ENCODE measurements around the gene ST13. TPM values are rescaled to one million over a fixed set of nuclear protein-coding genes. Genes with fewer than 3 reads are reported as not detected.

Gene ST13
- total and polyA plus RNA-seq, 2 of the 4 experiments (the other 2 are of a cell fraction) = 115 to 235 TPM

- no peak overlapping the region for H2AK9ac ChIP-seq (replicated peaks; ENCODE audit: low read depth, low read length, poor library complexity)
- H3K4me1 ChIP-seq (ENCODE audit: control insufficient read depth, insufficient read depth, low read length) = no peaks in the 10 kb centered on the region
- intact Hi-C loops (cut with micrococcal nuclease) (loop anchor here (10.0 kb wide), 2 partner anchors 50 to 520 kb away; partner anchors contain the start of gene SGSM3), dilution Hi-C loops (cut with HindIII; ENCODE audit: low sequenced_read_pairs, unreplicated experiment) (no loop called here), in situ Hi-C loops (cut with MboI; ENCODE audit: low sequenced_read_pairs) (loop anchor here (25.0 kb wide), 1 partner anchor 457 kb away; no protein-coding TSS in a partner anchor)
- no peak overlapping the region for H3K27ac ChIP-seq (ENCODE audit: insufficient read depth, low read length)
- no peaks in the 10 kb centered on the region for H4K20me1 ChIP-seq (ENCODE audit: insufficient read depth, low read length)
- no peak for ATAC-seq (ENCODE audit: low read depth)
- no peak overlapping the region for H4K8ac ChIP-seq (ENCODE audit: low read depth in 2 of 2, low read length in 2 of 2)
- CTCF ChIA-PET = no interaction called here
- no peaks in the 10 kb centered on the region for H3K9me1 ChIP-seq (ENCODE audit: insufficient read depth, low read length)
- peaks cover 0 to 3% of the 10 kb centered on the region in 2 experiments; a peak in 2 of 4 replicates for H3K79me1 ChIP-seq (ENCODE audit: low read depth in 1 of 2, low read length in 2 of 2)
- TF ChIP-seq FOS (IDR thresholded peaks at IDR 0.05; ENCODE audit: low read depth, low read length) = no peak
- no peak for TF ChIP-seq CHD1 (IDR thresholded peaks at IDR 0.05; ENCODE audit: low read depth, low read length)
- TF ChIP-seq MAZ (IDR thresholded peaks at IDR 0.05; ENCODE audit: borderline replicate concordance, low read depth, low read length) = no peak
- H3K4me2 ChIP-seq (ENCODE audit: low read depth, low read length) = no peak overlapping the region
- H3K36me3 ChIP-seq (ENCODE audit: control insufficient read depth, insufficient read depth, low read length) = peaks cover 8% of the 10 kb centered on the region
- no peak overlapping the region for H4K91ac ChIP-seq (ENCODE audit: insufficient read depth, low read depth, low read length)
- no CpG with 5 or more reads among the region's 4 CpGs for WGBS, 2 experiments (ENCODE audit: extremely low coverage in 2 of 2, insufficient read length in 1 of 2)
- no peak overlapping the region for H3K18ac ChIP-seq (ENCODE audit: low read depth, low read length)
- no TSS peak for BruUV-seq (replicated peaks)
- POLR2A ChIA-PET (ENCODE audit: unreplicated experiment) = no interaction called here
- H3K4ac ChIP-seq (ENCODE audit: low read depth, low read length) = no peak overlapping the region
- H2AFZ ChIP-seq (replicated peaks; ENCODE audit: low read length, poor library complexity) = no peak overlapping the region
- H2BK20ac ChIP-seq (ENCODE audit: low read depth, low read length) = no peak overlapping the region
- H2AK5ac ChIP-seq (ENCODE audit: low read depth, low read length) = no peak overlapping the region
- H3K9ac ChIP-seq (ENCODE audit: low read depth, low read length) = no peak overlapping the region
- no peak overlapping the region for H3K4me3 ChIP-seq (ENCODE audit: insufficient read depth, low read depth, low read length)
- no peak overlapping the region for H3K14ac ChIP-seq (replicated peaks; ENCODE audit: low read depth, low read length)
- H3K27me3 ChIP-seq (ENCODE audit: control insufficient read depth, insufficient read depth, low read length) = no peaks in the 10 kb centered on the region
- no peaks in the 10 kb centered on the region for H3K9me3 ChIP-seq (ENCODE audit: control insufficient read depth, insufficient read depth, low read length)
- H4K5ac ChIP-seq (ENCODE audit: low read depth, low read length) = no peak overlapping the region
- H3K23ac ChIP-seq (ENCODE audit: low read depth, low read length) = no peak overlapping the region
- no peak overlapping the region for H2BK5ac ChIP-seq (ENCODE audit: low read depth, low read length, poor library complexity, severe bottlenecking)
- no peak overlapping the region for H3K56ac ChIP-seq (ENCODE audit: extremely low read depth, insufficient read depth, low read length)
- no peak for DNase-seq
- H2BK120ac ChIP-seq (ENCODE audit: low read depth, low read length) = no peak overlapping the region
- no peak overlapping the region for H2BK15ac ChIP-seq (ENCODE audit: low read depth, low read length)
Measured at GRCh38 chr22:40894417-40894816, 38.0 kb upstream of the ST13 start.
